Measurements from ENCODE around the gene ROM1.
"Not testable (repeated sequence)": the region's sequence is repeated elsewhere in the genome, so short reads cannot be mapped to it uniquely, and the experiment has no call there.

The ROM1 gene

GRCh38 chr11:62612366-62613290, at the start of gene ROM1, which contains the start of gene EML3:
Gene ROM1 (plus strand): TSS chr11:62613257. CDS start chr11:62613282, 25 bp downstream.
Gene EML3 (minus strand): TSS chr11:62612775. CDS start chr11:62612457, 318 bp downstream.
- DNase-seq (ENCODE audit: low read depth in 3 of 3), result peak; percentile 82 to 85 (median 83)

GRCh38 chr11:62565100-62565802, 47.8 kb upstream of the ROM1 start:
- DNase-seq (ENCODE audit: low read depth in 3 of 3), result no peak

DNA sequence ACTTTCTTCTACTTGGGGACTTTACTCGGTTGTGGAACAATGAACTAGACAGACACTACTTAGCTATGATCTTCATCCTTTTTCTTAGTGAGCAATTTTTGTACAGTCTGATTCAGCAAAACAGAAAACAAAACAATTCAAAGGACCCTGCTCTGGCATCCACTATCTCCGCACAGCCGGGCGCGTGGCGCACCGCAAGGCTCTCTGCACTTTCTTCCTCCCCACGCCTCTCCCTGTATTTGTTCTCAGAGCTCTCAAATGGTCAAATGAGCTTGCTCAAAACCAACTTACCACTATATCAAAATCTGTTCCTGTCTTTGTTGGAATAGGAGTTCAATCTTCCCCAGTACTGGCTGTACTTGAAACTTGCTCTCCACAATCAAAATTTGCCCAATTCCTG, 46.8 kb upstream of the ROM1 start:
- no peak for DNase-seq (ENCODE audit: low read depth in 3 of 3)

DNA sequence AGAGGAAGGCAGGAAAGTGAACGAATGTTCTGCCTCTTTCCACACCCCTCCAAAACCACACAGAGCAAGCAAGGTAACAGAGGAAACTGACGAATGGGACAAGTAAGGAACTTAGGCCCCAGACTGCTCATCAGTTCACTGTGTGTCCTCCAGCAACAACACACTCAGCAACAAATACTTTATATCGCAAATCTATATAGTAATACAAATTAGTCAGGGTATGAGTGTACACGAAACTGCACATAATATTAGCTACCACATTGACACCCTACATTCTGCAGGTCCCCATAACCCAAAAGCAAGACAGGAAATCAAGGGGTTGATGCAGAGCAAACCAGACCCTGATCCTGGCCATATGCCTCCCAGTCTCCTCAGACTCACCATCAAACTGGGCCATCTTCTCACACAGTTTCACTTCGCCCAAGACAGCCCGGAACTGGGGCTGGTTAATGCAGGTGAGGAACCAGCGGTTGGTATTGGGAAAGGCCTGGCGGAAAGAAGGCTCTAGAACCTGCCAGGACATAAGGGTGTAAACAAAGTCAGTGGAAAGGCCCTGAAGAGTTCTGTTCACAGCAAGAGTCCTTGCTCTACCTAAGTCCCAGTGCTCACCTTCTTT, 45.9 kb upstream of the ROM1 start:
- no peak for DNase-seq (ENCODE audit: low read depth in 3 of 3)

GRCh38 chr11:62569611-62570010, 43.4 kb upstream of the ROM1 start:
- DNase-seq (ENCODE audit: low read depth in 3 of 3), result no peak

DNA sequence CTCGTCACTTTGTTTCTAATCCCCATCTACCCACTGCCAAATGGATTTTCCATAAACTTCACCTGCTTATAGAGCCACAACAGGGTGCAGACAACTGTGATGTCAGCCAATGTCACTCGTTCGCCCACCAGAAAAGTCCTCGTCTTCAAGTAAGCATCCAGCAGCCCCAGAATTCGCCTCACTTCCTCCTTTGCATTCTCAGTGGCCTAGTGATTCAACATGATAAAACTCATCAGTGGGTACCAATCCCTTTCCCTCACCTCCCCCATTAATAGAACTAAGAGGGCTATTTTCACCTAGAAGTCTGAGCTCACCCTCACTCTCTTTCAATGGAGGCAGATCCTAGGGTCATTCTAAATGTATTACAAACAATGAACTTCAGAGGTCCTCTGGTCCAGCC, 42.2 kb upstream of the ROM1 start:
- DNase-seq (ENCODE audit: low read depth in 3 of 3), result not testable (repeated sequence)

- not testable (repeated sequence) for DNase-seq (ENCODE audit: low read depth in 3 of 3)
These were observed 41.6 kb upstream of the ROM1 start for GRCh38 chr11:62571493-62571892.

- no peak for DNase-seq (ENCODE audit: low read depth in 3 of 3)
These were observed 40.6 kb upstream of the ROM1 start for GRCh38 chr11:62572431-62572830.

- no peak for DNase-seq (ENCODE audit: low read depth in 3 of 3)
These were observed 40.0 kb upstream of the ROM1 start for GRCh38 chr11:62573006-62573591.

DNA sequence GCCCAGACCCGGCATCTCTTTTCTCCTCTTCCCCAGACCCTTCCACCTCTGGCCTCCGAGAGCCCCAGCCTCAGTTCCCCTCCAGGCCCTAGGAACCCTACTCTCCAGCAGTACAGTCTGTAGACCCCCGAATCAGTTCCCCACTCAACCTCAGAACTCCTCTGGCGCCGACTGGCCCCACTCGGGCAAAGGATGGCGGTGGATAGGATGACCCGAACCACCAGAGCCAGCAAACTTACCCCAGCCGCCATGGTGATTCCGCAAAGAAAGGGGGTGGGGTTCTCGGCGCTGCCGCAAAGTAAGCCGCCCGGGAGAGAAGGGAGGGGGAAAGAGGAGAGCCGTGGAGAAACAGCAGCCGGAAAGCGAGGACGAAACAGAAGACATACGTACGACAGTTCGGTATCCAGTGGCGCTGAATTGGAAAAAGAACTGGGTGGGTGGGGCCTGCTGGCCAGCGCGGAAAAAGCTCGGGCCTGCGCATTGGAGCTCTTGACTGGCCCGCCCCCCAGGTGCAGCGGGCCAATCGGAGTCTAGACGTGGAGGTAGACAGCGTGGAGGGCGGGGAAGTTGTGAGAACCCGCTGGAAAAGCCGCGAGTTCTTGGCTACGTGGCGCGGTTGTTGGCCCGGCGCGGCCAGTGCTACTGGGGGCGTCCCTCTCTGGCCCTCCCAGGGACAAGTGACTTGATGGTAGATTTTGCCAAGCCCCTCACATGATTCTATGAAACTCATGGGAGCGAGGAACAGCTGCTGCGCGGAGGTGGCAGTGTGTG, 39.3 kb upstream of the ROM1 start, which contains the start of gene EEF1G:
TSS of gene EEF1G (minus strand) at position 300 of the 771 bp plus-strand sequence. CDS start at position 251, 49 bp downstream.
- peak; percentile 91 to 96 (median 95) for DNase-seq (ENCODE audit: low read depth in 3 of 3)

DNA sequence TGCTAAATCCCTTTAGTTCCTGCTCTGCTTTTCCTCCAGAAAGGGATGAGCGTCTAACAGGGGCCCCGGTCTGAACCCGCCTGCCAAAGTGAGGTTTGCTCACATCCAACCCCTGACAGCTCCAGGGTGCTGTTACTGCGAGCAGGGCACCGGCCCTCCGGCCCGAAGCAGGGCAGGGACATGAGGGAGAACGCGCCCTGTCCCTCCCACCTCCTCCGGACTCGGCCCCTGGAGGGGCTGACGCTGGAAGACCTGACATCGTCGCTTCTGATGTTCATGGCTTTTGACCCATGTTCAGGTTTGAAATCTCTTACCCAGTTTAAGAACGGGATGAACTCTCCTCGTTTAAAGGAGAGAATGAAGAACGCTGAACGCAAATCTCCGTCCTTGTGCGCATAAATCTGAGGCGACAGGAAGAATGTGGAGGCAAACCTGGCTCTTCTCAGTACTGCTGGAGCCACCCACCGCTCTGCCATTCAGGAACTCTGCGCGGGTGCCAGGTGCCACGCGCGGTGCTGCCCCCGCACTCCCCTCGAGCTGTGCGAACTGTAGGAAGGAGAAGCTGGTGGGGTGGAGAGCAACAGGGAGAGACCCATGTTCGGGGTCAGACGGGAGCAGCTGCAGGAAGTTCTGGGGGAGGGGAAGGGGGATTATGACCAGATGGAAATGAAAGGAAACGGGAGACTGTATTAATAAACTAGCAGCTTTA, 38.5 kb upstream of the ROM1 start:
- no peak for DNase-seq (ENCODE audit: low read depth in 3 of 3)

DNA sequence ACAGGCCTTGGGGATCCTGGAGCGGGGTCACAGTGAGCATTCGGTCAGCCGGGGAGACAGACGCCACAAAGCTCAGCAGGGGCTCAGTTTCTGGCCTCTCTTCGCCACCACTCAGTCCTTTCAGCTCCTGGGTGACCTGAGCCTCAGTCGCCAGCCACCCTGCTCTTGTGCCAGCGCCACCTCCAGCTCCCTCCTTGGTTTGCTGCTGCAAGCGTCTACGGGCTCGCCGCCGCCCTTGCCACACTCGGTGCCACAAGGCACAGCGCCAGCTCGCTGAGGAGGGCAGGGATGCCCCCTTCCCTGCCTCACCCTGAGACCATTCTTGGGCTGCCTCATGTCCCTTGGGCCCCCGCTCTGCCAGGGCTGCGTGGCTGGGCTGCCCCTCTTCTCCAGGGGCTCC, 37.9 kb upstream of the ROM1 start:
- DNase-seq (ENCODE audit: low read depth in 3 of 3), result no peak

GRCh38 chr11:62575837-62576236, 37.2 kb upstream of the ROM1 start:
- DNase-seq (ENCODE audit: low read depth in 3 of 3), result no peak

GRCh38 chr11:62577046-62577714, 35.9 kb upstream of the ROM1 start:
- DNase-seq (ENCODE audit: low read depth in 3 of 3), result no peak

DNA sequence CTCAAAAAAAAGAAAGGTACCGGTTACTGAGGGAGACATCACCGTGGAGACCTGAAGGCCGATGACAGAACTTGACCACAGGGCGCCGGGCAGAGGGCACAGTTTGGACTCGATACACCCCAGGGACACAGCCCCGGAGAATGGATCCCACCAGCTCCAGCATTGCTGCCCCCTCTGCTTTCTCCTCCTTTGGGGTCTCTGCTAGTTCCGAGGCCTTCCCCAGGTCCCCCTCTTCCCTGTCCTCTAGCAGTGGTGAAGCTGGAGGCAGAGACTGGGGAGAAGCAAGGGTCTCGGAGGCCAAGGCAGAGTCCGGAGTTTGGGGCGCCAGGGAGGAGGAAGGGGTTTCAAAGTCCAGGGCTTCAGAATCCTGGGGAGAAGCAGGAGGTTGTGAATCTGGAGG, 34.5 kb upstream of the ROM1 start:
- no peak for DNase-seq (ENCODE audit: low read depth in 3 of 3)

- DNase-seq (ENCODE audit: low read depth in 3 of 3), result no peak
These were observed 33.8 kb upstream of the ROM1 start for GRCh38 chr11:62579252-62579651.

GRCh38 chr11:62580959-62581715, 31.9 kb upstream of the ROM1 start:
- DNase-seq (ENCODE audit: low read depth in 3 of 3), result no peak

- not testable (repeated sequence) for DNase-seq (ENCODE audit: low read depth in 3 of 3)
These were observed 31.3 kb upstream of the ROM1 start for GRCh38 chr11:62581735-62582134.

DNA sequence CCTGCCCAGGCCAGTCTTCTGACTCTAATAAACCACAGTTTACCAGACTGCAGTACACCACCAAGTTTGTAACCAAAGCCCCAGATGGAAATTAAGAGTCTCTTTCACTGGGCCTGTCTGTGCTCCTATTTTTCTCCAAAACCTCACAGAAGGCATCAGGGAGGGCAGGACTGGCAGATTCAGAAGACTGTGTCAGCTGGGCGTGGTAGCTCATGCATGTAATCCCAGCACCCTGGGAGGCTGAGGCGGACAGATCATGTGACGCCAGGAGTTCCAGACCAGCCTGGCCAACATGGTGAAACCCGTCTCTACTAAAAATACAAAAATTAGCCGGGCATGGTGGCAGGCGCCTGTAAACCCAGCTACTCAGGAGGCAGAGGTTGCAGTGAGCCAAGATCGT, 27.7 kb upstream of the ROM1 start:
- DNase-seq (ENCODE audit: low read depth in 3 of 3), result not testable (repeated sequence)
